HepG2 (cell line): Measurements from ENCODE around the gene CAMTA1. TPM values are rescaled to one million over a fixed set of nuclear protein-coding genes. Genes with fewer than 3 reads are reported as not detected.
A peak's percentile ranks its signal among the peaks of the same experiment; 100 is the strongest.

Experiments used
- ATAC-seq: fragments of 200-7000 bp; cut with Tn5 transposase; 3 replicates; pipeline ENCODE4 v1.9.1; 2020; ENCODE audit warnings: mild to moderate bottlenecking, moderate library complexity
- BruUV-seq: library from RNA; stranded (reverse); fragments of 400-500 nt; replicated peaks from 2 replicates; lab custom pipeline; 2021; lab: Mats Ljungman, UMichigan
- CTCF ChIA-PET: fragments of 300-600 bp; formaldehyde crosslinking; extraction: SDS; loops from one replicate; lab custom pipeline; 2021; ENCODE audit warnings: low total read pairs, inconsistent platforms, low intra/inter-chr PET ratio; lab: Yijun Ruan, JAX
- POLR2A ChIA-PET: fragments of 350-600 bp; sonication (Branson Sonifier 250); formaldehyde crosslinking; loops from one replicate; lab custom pipeline; 2020; ENCODE audit warnings: antibody characterized with exemption, inconsistent platforms; lab: Yijun Ruan, JAX
- DNase-seq: peaks from one replicate; pipeline ENCODE4 v3.0.0-alpha.2; 2015; ENCODE audit warnings: low spot score
- FAIRE-seq: peaks from 3 replicates; lab custom pipeline; 2011; peaks lifted over from hg19 to GRCh38; lab: Jason Lieb, UNC
- H2AFZ ChIP-seq: one replicate; pipeline ENCODE4 v1.6.1; 2011; ENCODE audit warnings: low read length, inconsistent platforms
- H3K27ac ChIP-seq: fragments of 300-600 bp; 3 replicates; pipeline ENCODE4 v1.8.0; 2011; ENCODE audit warnings: mixed run types, mild to moderate bottlenecking, mixed read lengths, low read length, inconsistent platforms; ENCODE audit not compliant: insufficient read depth; ENCODE audit errors: extremely low read length
- H3K27me3 ChIP-seq, 2 experiments: fragments of 200-600 bp in 1 of 2; 2 replicates in 1 of 2; 3 replicates in 1 of 2; pipeline versions ENCODE4 v1.6.0 to v1.8.0; 2011; ENCODE audit warnings: low read length in 2 of 2, mild to moderate bottlenecking in 2 of 2, moderate library complexity in 2 of 2, inconsistent platforms in 1 of 2; ENCODE audit not compliant: insufficient read depth in 2 of 2, control insufficient read depth in 1 of 2
- H3K36me3 ChIP-seq, 2 experiments: fragments of 200-600 bp in 1 of 2; replicated peaks in 1 of 2; 2 replicates in 1 of 2; 3 replicates in 1 of 2; pipeline versions ENCODE4 v1.5.1 to v1.8.0; 2011; ENCODE audit warnings: low read length in 2 of 2, inconsistent platforms in 1 of 2; ENCODE audit not compliant: insufficient read depth in 2 of 2, control insufficient read depth in 1 of 2
- H3K4me1 ChIP-seq: 2 replicates; pipeline ENCODE4 v1.5.1; 2012; ENCODE audit warnings: low read length, inconsistent platforms; ENCODE audit not compliant: insufficient read depth
- H3K4me2 ChIP-seq: 2 replicates; pipeline ENCODE4 v1.6.0; 2011; ENCODE audit warnings: low read depth, low read length, inconsistent platforms
- H3K4me3 ChIP-seq, 3 experiments: fragments of 200-600 bp in 1 of 3; sonication (generic), shearing (Covaris generic) in 1 of 3; replicated peaks in 1 of 3; 2 replicates each; pipeline ENCODE4 v1.5.1; 2011 to 2016; ENCODE audit warnings: low read length in 3 of 3, inconsistent platforms in 2 of 3, low read depth in 2 of 3, mild to moderate bottlenecking in 2 of 3, control low read depth in 1 of 3, mixed read lengths in 1 of 3; ENCODE audit not compliant: insufficient read depth in 1 of 3
- H3K79me2 ChIP-seq: one replicate; pipeline ENCODE4 v1.6.1; 2011; ENCODE audit warnings: low read length, inconsistent platforms; ENCODE audit not compliant: insufficient read depth
- H3K9ac ChIP-seq: 2 replicates; pipeline ENCODE4 v1.6.0; 2011; ENCODE audit warnings: mild to moderate bottlenecking, low read depth, low read length, inconsistent platforms; ENCODE audit not compliant: insufficient read depth
- H3K9me3 ChIP-seq: 2 replicates; pipeline ENCODE4 v1.5.1; 2012; ENCODE audit warnings: mild to moderate bottlenecking, low read length
- H4K20me1 ChIP-seq: 2 replicates; pipeline ENCODE4 v1.6.0; 2011; ENCODE audit warnings: inconsistent platforms, mild to moderate bottlenecking, low read length, moderate library complexity; ENCODE audit not compliant: insufficient read depth
- CREB1 ChIP-seq, 2 experiments: fragments of 450-650 bp in 1 of 2; IDR thresholded peaks; 2 replicates each; pipeline ENCODE4 v1.6.1; 2016 to 2017; ENCODE audit warnings: control low read depth in 1 of 2, mild to moderate bottlenecking in 1 of 2, missing compliant biosample characterization in 1 of 2, missing genetic modification characterization in 1 of 2
- FOXK2 ChIP-seq: fragments of 450-650 bp; IDR thresholded peaks from 2 replicates; pipeline ENCODE4 v1.6.1; 2016
- IKZF1 ChIP-seq: fragments of 450-650 bp; IDR thresholded peaks from 2 replicates; pipeline ENCODE4 v1.7.1; 2016
- PRDM15 ChIP-seq: sonication (generic); formaldehyde crosslinking; IDR thresholded peaks from 2 replicates; pipeline ENCODE4 v1.4.0; 2020; ENCODE audit warnings: missing genetic modification reagents
- RBM22 ChIP-seq: fragments of 200-400 bp; formaldehyde crosslinking; optimal IDR thresholded peaks from 2 replicates; pipeline ENCODE3; 2017; ENCODE audit warnings: mild to moderate bottlenecking, low read length, moderate library complexity
- ZNF225 ChIP-seq: sonication (generic); formaldehyde crosslinking; IDR thresholded peaks from 2 replicates; pipeline ENCODE4 v1.4.0; 2020; ENCODE audit warnings: mild to moderate bottlenecking, missing genetic modification reagents
- ZNF34 ChIP-seq: sonication (generic); formaldehyde crosslinking; IDR thresholded peaks from 2 replicates; pipeline ENCODE4 v1.4.0; 2020; ENCODE audit warnings: mild to moderate bottlenecking, missing genetic modification reagents, borderline replicate concordance
- ZNF614 ChIP-seq: IDR thresholded peaks from 2 replicates; pipeline ENCODE4 v1.6.1; 2018; ENCODE audit warnings: missing biosample characterization, missing genetic modification reagents, inconsistent platforms, borderline replicate concordance
- ZNF816 ChIP-seq: sonication (generic); formaldehyde crosslinking; IDR thresholded peaks from 2 replicates; pipeline ENCODE4 v1.8.0; 2022; ENCODE audit warnings: missing genetic modification reagents, mild to moderate bottlenecking, borderline replicate concordance
- ZSCAN9 ChIP-seq: IDR thresholded peaks from 2 replicates; pipeline ENCODE4 v1.6.1; 2016; ENCODE audit warnings: borderline replicate concordance
- WGBS: methylation state at CpG from one replicate; pipeline ENCODE4 v1.1.6; 2017; ENCODE audit warnings: low lambda C conversion rate; 5-methylcytosine and 5-hydroxymethylcytosine counted together
- in situ Hi-C: cut with HindIII; loops from 2 replicates; pipeline ENCODE4 v1.10.0; 2017; ENCODE audit warnings: low pct_unique_long_range_greater_than_20kb; ENCODE audit not compliant: extremely low pct_ligation_motif_present
- intact Hi-C: fragments of 100-400 bp; cut with micrococcal nuclease; formaldehyde crosslinking; loops from one replicate; pipeline ENCODE4 v1.10.0; 2022; ENCODE audit not compliant: unreplicated experiment
- polyA plus RNA-seq, 8 experiments: library from polyadenylated mRNA; depleted of rRNA in 3 of 8; stranded (reverse) in 7 of 8; unstranded in 1 of 8; fragments of >200 nt; fragmentation: Illumina TruSeq in 4 of 8; extraction: Trizol in 4 of 8; gene quantifications; 2 replicates each; pipeline versions ENCODE4 v1.2.1 to v1.2.3, GENCODE V29; 2011 to 2016; ENCODE audit warnings: low read depth in 4 of 8, missing spikeins in 1 of 8, mixed read lengths in 1 of 8; ENCODE audit not compliant: insufficient read depth in 1 of 8
- total RNA-seq, 5 experiments: library from RNA; depleted of rRNA; stranded (reverse); fragments of >200 nt; fragmentation: Illumina TruSeq; extraction: Trizol; gene quantifications; 2 replicates each; pipeline ENCODE4 v1.2.3, GENCODE V29; 2016; ENCODE audit warnings: low read depth in 1 of 5
- TF ChIP-seq, protein P1 (sequence below): IDR thresholded peaks from 2 replicates; pipeline ENCODE4 v1.6.1; 2016; ENCODE audit warnings: mild to moderate bottlenecking, missing biosample characterization, missing genetic modification reagents
- TF ChIP-seq, protein P2 (sequence below): sonication (generic); formaldehyde crosslinking; IDR thresholded peaks from 2 replicates; pipeline ENCODE4 v1.8.0; 2022; ENCODE audit warnings: missing genetic modification reagents, mild to moderate bottlenecking, inconsistent platforms, borderline replicate concordance

The CAMTA1 gene
- total and polyA plus RNA-seq, 2 of the 13 experiments (the other 11 are each of a cell fraction or from before 2014, with no cell fraction given) = 25.0 to 36.4 TPM

DNA sequence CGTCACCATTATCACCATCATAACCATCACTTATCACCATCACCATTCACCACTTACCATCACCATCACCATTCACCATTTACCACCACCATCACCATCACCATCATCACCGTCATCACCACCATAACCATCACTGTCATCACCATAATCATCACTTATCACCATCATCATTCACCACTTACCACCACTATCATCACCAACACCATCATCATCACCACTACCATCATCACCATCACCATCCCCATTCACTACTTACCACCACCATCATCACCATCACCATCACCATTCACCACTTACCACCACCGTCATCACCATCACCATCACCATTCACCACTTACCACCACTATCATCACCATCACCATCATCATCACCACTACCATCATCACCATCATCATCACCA, 151.8 kb downstream of the CAMTA1 start:
- no peaks in the 10 kb centered on the region for H4K20me1 ChIP-seq
- ChIA-PET CTCF (no interaction called here), POLR2A (no interaction called here)
- no peaks in the 10 kb centered on the region for H3K4me1 ChIP-seq
- no peak overlapping the region for H3K4me2 ChIP-seq
- no peak overlapping the region for H3K27ac ChIP-seq
- 0 out of 2 replicates have a peak, but pooled peaks have one; percentile 58 for TF ChIP-seq IKZF1
- no peak for TF ChIP-seq PRDM15
- no peak for TF ChIP-seq ZNF816
- TF ChIP-seq CREB1 (IDR thresholded peaks at IDR 0.05) = peak; percentile 93
- TF ChIP-seq CREB1 (CRISPR knock-in tag; IDR thresholded peaks at IDR 0.05) = no peak
- TF ChIP-seq FOXK2 = 0 out of 2 replicates have a peak, but pooled peaks have one; percentile 22
- in situ Hi-C loops = no loop called here
- 13% methylated on average over 3 of the region's 3 CpGs for WGBS
- no peaks in the 10 kb centered on the region for H3K36me3 ChIP-seq
- no TSS peak for BruUV-seq
- H3K4me3 ChIP-seq = no peak overlapping the region
- H3K79me2 ChIP-seq = no peaks in the 10 kb centered on the region
- FAIRE-seq = no peak
- H2AFZ ChIP-seq = no peak overlapping the region
- H3K9ac ChIP-seq = no peak overlapping the region
- no peak for DNase-seq
- peaks cover 4 to 29% of the 10 kb centered on the region in 2 experiments; a peak in 3 of 5 replicates for H3K27me3 ChIP-seq
- intact Hi-C loops = no loop called here
- H3K9me3 ChIP-seq = no peaks in the 10 kb centered on the region
- ATAC-seq = no peak

- DNase-seq (no peak), FAIRE-seq (no peak), ATAC-seq (no peak)
- Histone ChIP-seq H3K4me2 (no peak overlapping the region), H3K27me3 (peaks cover 3 to 23% of the 10 kb centered on the region in 2 experiments; a peak in 3 of 5 replicates), H3K27ac (no peak overlapping the region), H3K36me3 (no peaks in the 10 kb centered on the region), H2AFZ (no peak overlapping the region), H4K20me1 (no peaks in the 10 kb centered on the region), H3K79me2 (no peaks in the 10 kb centered on the region), H3K9ac (no peak overlapping the region), H3K4me3 (no peak overlapping the region), H3K9me3 (no peaks in the 10 kb centered on the region), H3K4me1 (no peaks in the 10 kb centered on the region)
- CTCF ChIA-PET = no interaction called here
- POLR2A ChIA-PET = no interaction called here
- TF ChIP-seq ZNF34 (CRISPR knock-in tag) = no peak
- no peak for TF ChIP-seq ZSCAN9
- TF ChIP-seq, protein P1, sequence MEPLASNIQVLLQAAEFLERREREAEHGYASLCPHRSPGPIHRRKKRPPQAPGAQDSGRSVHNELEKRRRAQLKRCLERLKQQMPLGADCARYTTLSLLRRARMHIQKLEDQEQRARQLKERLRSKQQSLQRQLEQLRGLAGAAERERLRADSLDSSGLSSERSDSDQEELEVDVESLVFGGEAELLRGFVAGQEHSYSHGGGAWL (CRISPR knock-in tag) = no peak
- TF ChIP-seq, protein P2, sequence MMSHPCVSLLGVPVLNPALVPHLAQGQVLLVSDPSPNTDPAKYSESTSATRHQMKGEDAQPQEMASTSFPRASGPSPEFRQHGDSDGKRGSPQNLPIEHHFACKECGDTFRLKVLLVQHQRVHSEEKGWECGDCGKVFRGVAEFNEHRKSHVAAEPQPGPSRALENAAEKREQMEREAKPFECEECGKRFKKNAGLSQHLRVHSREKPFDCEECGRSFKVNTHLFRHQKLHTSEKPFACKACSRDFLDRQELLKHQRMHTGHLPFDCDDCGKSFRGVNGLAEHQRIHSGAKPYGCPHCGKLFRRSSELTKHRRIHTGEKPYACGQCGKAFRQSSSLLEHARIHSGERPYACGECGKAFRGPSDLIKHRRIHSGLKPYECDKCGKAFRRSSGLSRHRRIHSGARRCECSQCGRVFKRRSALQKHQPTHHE (CRISPR knock-in tag) = no peak
- TF ChIP-seq ZNF225 = no peak
- TF ChIP-seq RBM22 = no peak
- no peak for TF ChIP-seq ZNF614 (CRISPR knock-in tag)
- WGBS = 34% methylated on average over 3 of the region's 5 CpGs
- no TSS peak for BruUV-seq
- intact Hi-C loops (no loop called here), in situ Hi-C loops (no loop called here)
Measured at GRCh38 chr1:6939363-6939762, 154.1 kb downstream of the CAMTA1 start.
